Activated T-cell treated with anti-CD3 and anti-CD28 coated beads, Interleukin-2, amount 50 U/mL, for 24 hours (primary cell): ENCODE measurements around the gene BEAN1.
A peak's percentile ranks its signal among the peaks of the same experiment; 100 is the strongest.

Source experiments
- DNase-seq: peaks from one replicate; pipeline ENCODE4 v3.0.0-alpha.2; 2020
- H3K27ac Mint-ChIP-seq: 2 replicates; pipeline ENCODE4 v1.8.0; 2020; ENCODE audit warnings: mild to moderate bottlenecking, mixed read lengths
- H3K27me3 Mint-ChIP-seq: 2 replicates; pipeline ENCODE4 v1.8.0; 2020; ENCODE audit warnings: mixed read lengths
- H3K36me3 Mint-ChIP-seq: 2 replicates; pipeline ENCODE4 v1.8.0; 2020; ENCODE audit warnings: low read depth, mixed read lengths
- H3K4me1 Mint-ChIP-seq: 2 replicates; pipeline ENCODE4 v1.8.0; 2020; ENCODE audit warnings: low read depth, mixed read lengths
- H3K4me3 Mint-ChIP-seq: 2 replicates; pipeline ENCODE4 v1.8.0; 2020; ENCODE audit warnings: mild to moderate bottlenecking, moderate library complexity, mixed read lengths
- H3K9me3 Mint-ChIP-seq: 2 replicates; pipeline ENCODE4 v1.8.0; 2020; ENCODE audit warnings: mixed read lengths

The BEAN1 gene

DNA sequence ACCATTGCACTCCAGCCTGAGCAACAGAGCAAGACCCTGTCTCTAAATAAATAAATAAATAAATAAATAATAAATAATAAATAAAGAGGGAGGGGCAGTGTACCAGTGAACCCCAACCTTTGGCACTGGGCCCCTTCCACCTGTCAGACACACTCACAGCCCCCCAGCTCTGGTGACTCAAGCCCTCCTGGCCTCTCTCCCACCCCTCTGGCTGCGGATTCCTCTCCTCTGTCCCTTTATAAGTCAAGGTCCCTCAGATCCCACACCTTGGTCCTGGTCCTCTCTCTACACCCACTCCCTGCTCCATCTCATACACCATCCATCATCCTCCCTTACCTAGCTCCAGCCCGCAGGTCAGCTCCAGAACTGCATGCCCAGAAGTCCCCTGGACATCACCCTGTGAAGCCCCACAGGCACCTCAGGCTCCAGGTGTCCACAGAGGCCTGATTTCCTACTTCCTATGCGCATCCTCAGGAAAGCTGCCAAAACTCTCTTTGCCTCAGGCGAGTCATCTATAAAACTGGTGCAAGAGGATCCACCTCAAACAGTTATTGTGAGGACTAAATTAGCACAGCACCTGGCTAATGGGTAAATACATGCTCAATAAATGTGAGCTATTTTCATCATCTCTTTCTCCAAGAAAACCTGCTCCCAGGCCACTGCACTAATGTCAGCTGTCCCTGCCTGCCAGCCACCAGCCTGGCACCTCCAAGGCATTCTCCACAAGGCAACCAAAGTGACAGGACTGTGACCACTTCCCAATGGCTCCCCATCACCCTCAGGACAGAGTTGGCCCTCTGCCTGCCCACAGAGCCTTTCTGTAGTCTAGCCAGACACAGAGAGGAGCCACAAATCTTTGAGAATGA is 46.8 kb downstream of the BEAN1 start:
- Mint-ChIP-seq H3K36me3 (no peaks in the 10 kb centered on the region), H3K27ac (peak overlapping the region; percentile 6), H3K4me3 (no peak overlapping the region), H3K4me1 (peaks cover 22% of the 10 kb centered on the region), H3K27me3 (peaks cover 4% of the 10 kb centered on the region), H3K9me3 (no peaks in the 10 kb centered on the region)
- DNase-seq: no peak

DNA sequence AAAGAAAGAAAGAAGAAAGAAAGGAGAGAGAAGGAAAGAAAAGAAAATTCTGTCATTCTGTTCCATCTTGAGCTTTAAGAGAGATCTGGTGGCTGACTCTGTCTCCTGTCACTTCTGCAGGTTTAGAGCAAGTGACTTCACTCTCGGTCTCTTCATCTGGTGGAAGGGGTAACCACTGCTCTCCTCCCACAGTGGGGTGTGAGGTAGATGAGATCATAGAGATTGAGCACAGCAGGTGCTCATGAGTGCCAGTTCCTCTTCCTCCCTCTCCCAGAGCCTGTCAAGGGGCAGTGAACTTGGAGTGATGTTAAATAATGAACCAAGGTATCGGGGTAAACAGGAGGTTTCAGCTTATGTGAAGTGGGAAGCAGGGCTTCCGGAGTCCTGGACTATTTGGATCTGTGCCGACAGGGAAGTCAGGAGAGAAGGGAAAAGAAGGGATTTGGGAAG is 47.7 kb downstream of the BEAN1 start:
- DNase-seq: no peak
- peak overlapping the region; percentile 76 for H3K27ac Mint-ChIP-seq
- H3K27me3 Mint-ChIP-seq: no peaks in the 10 kb centered on the region
- no peaks in the 10 kb centered on the region for H3K9me3 Mint-ChIP-seq
- H3K4me1 Mint-ChIP-seq: peaks cover 25% of the 10 kb centered on the region
- no peak overlapping the region for H3K4me3 Mint-ChIP-seq
- H3K36me3 Mint-ChIP-seq: no peaks in the 10 kb centered on the region

DNA sequence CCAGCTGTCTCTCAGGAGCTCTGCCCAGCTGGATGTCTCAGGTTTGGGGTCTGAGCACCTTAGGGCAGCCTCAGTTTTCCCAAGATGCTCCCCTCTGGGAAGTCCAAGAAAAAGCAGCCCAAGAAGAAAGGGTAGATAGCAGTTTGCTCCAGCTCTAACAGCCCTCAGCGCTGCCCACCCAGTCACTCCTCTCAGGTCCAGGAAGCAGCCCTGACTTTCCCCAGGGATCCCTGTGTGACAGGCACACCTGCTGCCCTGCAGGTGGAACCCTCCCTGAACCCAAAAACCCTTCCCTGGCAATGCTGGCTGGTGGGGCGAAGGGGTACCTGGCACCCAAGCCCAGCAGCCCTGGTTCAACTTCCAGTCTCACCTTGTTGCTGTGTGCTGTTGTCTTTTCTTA is 48.1 kb downstream of the BEAN1 start:
- H3K4me1 Mint-ChIP-seq: peaks cover 25% of the 10 kb centered on the region
- H3K4me3 Mint-ChIP-seq: no peak overlapping the region
- H3K9me3 Mint-ChIP-seq: no peaks in the 10 kb centered on the region
- no peaks in the 10 kb centered on the region for H3K27me3 Mint-ChIP-seq
- peak overlapping the region; percentile 76 for H3K27ac Mint-ChIP-seq
- H3K36me3 Mint-ChIP-seq: no peaks in the 10 kb centered on the region
- no peak for DNase-seq

DNA sequence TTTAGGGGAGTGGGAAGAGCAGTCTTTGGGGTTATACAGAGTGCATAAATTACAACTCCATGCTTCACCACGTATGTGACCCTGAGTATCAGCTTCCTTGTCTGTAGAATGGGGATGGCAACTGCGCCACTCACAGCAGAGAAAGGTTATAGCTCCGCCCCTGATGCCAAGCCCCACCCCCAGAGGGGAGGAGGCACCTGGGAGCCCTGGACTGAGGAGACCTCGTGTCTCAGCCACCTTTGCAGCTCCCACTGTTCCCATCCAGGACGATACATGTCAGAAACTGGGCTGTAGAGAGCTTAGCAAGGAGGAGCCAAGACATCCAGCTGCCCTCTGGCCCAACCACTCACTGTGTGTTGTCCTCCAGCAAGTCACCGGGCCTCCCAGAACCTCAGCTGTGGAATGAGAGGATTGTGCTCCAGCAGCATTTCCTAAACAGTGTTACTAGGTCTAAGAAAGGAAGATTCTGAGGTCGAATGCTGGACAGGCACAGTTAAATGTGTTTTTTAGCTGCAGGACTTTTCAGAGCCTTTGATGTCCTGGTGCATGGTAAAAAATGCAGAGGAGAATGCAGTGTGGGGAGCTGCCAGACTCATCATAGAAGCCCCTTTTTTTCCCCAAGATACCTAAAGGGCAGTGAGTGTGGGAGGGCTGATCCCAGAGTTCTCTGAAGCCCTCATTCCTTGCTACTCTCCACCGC is 49.4 kb downstream of the BEAN1 start:
- no peak overlapping the region for H3K27ac Mint-ChIP-seq
- H3K4me1 Mint-ChIP-seq: peaks cover 25% of the 10 kb centered on the region
- no peak overlapping the region for H3K4me3 Mint-ChIP-seq
- DNase-seq: peak; percentile 72
- no peaks in the 10 kb centered on the region for H3K9me3 Mint-ChIP-seq
- H3K36me3 Mint-ChIP-seq: no peaks in the 10 kb centered on the region
- H3K27me3 Mint-ChIP-seq: no peaks in the 10 kb centered on the region

DNA sequence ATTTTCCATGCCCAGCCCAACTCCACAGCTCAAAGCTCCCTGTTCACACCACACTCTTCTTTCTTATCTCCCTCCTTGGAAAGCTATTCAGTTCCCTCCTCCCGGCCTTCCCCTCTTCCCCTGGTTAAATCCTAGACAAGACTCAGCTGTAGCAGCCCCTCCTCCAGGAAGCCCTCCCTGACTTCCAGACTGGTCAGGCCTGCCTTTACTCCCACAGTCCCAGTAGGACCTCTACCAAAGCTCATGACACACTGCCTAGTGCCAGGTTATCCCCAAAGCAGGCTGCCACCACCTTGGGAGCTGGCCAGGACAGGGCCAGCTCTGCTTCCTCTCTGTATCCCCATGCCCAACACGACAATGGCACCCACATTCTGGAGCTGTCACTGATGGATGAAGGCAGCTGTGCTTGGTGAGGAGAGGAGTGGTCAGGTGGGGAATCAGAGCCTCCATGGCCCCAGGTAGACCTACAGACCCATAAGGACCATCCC is 50.0 kb downstream of the BEAN1 start:
- H3K4me3 Mint-ChIP-seq: no peak overlapping the region
- H3K4me1 Mint-ChIP-seq: peaks cover 25% of the 10 kb centered on the region
- no peaks in the 10 kb centered on the region for H3K36me3 Mint-ChIP-seq
- peak overlapping the region; percentile 13 for H3K27ac Mint-ChIP-seq
- no peak for DNase-seq
- no peaks in the 10 kb centered on the region for H3K9me3 Mint-ChIP-seq
- no peaks in the 10 kb centered on the region for H3K27me3 Mint-ChIP-seq

DNA sequence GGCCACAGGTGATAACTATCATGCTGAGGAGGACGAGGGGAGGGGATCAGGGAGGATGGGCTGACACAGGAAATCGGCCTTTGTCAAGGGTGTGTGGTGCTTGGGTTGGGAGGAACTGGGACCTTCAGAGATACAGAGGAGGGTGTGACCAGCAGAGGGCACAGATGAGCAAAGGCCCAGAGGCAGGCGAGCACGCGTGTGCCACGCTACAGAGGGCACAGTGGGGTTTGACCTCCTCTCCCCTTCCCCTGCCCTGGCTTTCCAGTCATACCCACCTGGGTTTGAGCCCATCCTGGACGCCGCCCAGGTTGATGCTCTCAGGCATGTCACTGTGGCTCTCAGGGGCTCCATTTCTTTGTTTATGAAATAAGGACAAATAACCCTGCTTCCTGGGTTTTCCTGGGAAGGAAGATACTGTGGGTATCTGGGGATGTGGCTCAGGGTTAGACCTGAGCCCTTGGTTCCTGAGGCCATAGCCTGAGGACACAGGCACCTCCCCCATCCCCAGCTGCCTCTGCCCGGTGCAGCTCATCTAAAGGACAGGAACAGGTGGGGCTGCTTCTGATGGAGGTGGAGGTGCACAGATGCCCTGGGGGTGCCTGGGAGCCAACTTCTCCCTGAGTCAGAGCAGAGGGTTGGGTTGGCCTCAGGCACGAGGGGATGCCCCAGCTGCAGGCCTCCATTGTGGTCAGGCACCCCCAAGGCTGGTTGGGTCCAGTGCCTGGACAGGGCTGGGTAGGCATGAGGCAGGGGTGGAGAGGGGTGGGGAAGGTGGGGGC is 51.8 kb downstream of the BEAN1 start:
- peak; percentile 85 for DNase-seq
- peak overlapping the region; percentile 68 for H3K27ac Mint-ChIP-seq
- no peaks in the 10 kb centered on the region for H3K27me3 Mint-ChIP-seq
- no peak overlapping the region for H3K4me3 Mint-ChIP-seq
- H3K36me3 Mint-ChIP-seq: no peaks in the 10 kb centered on the region
- no peaks in the 10 kb centered on the region for H3K9me3 Mint-ChIP-seq
- peaks cover 35% of the 10 kb centered on the region for H3K4me1 Mint-ChIP-seq

DNA sequence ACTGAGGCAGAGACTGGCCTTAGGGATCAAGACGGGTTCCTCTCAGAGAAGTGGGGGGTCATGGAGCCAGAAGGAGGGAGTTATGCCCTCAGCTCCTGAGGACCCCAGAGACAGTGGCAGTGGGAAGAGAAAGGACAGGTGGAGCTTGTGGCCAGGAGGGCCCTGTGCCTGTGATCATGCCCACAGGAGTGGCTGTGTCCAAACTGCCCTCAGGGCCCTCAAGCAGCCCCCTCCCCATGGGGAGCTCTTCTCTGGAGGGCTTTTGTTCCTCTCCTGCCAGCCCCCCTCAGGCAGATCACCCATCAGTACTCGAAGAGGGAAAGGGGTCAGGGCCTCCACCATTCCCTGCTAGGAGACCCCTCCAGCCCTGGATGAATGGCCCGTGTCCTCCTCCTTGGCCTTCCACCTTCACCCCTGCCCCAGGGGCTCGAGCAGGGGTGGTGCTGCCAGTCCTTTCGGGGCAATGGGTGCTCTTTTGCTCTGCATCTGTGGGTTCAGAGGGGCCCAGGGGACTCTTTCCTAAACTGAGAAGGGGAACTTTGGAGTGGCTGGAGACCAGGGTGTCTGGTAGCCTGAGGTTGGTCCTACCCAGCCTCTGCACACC is 52.7 kb downstream of the BEAN1 start:
- Mint-ChIP-seq H3K4me3 (no peak overlapping the region), H3K4me1 (peaks cover 31% of the 10 kb centered on the region), H3K36me3 (no peaks in the 10 kb centered on the region), H3K9me3 (no peaks in the 10 kb centered on the region), H3K27ac (no peak overlapping the region), H3K27me3 (no peaks in the 10 kb centered on the region)
- no peak for DNase-seq

DNA sequence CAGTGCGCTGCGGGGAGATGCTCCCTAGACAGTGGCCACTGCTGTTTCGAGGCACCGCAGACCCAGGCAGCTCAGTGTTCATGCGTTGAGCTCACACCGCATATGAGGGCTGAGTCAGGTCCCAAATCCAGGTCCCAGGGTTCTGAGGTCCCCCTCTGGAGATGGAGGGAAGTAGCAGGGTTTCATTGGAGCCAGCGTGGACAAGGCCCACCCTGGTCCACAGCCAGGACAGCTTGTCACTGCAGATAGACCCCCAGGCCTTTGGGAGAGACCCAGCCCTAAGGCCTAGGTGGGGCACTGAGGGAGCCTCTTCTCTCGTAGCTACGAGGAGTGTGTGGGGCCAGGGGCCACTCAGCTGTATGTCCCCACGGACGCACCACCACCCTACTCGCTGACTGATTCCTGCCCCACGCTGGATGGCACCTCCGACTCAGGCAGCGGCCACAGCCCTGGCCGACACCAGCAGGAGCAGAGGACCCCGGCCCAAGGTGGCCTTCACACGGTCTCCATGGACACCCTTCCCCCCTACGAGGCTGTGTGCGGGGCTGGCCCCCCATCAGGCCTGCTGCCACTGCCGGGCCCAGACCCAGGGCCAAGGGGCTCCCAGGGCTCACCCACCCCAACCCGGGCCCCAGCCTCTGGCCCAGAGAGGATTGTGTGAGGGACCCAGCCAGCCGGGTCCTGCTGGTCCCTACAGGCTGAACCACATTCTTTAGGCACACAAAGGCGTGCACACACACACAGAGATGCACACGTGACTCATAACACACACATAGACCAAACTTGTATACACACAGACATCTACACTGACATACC is 53.4 kb downstream of the BEAN1 start:
- Mint-ChIP-seq H3K4me1 (peaks cover 24% of the 10 kb centered on the region), H3K9me3 (no peaks in the 10 kb centered on the region), H3K27ac (no peak overlapping the region), H3K36me3 (no peaks in the 10 kb centered on the region), H3K27me3 (no peaks in the 10 kb centered on the region), H3K4me3 (no peak overlapping the region)
- no peak for DNase-seq

DNA sequence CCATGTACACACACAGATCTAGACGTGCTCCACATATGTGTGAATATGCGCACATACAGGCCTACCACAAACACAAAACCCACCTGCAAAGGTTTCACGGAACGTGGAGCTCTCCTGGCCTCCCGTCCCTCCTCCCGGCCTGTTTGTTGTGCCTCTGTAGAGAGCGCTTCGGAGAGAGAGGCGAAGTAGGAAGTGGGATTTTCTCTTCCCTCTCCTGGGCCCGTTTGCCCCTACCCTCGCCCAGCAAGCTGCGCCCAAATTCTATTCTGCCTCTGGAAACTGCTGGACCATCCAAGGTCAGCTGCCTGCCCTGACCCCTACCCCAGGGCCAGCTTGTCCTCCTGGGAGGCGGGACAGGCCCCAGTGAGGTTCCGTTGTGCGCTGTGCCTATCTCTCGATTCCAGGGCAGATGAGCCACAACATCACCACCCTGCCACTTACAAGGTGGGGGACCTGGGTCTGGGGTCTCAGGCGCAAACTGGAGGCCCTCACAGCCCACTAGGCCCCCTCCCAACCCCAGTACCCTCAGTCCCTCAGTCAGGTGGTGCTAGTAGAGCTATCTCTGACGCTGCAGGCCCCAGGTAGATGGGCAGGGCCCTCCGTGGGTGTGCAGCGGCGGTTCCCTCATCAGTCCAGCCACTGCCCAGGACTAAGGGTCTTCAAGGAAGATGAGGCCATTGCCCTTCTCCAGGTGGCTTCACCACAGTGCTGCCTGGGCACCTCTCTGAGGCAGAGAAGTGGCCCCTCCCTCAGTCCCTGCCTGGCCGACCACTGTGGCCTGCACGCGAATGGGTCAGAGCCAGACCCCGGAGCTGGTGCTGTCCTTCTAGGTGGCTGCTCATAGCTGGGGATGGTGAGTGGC is 54.2 kb downstream of the BEAN1 start:
- no peaks in the 10 kb centered on the region for H3K27me3 Mint-ChIP-seq
- H3K36me3 Mint-ChIP-seq: no peaks in the 10 kb centered on the region
- H3K4me1 Mint-ChIP-seq: peaks cover 23% of the 10 kb centered on the region
- no peaks in the 10 kb centered on the region for H3K9me3 Mint-ChIP-seq
- H3K27ac Mint-ChIP-seq: no peak overlapping the region
- no peak for DNase-seq
- no peak overlapping the region for H3K4me3 Mint-ChIP-seq

DNA sequence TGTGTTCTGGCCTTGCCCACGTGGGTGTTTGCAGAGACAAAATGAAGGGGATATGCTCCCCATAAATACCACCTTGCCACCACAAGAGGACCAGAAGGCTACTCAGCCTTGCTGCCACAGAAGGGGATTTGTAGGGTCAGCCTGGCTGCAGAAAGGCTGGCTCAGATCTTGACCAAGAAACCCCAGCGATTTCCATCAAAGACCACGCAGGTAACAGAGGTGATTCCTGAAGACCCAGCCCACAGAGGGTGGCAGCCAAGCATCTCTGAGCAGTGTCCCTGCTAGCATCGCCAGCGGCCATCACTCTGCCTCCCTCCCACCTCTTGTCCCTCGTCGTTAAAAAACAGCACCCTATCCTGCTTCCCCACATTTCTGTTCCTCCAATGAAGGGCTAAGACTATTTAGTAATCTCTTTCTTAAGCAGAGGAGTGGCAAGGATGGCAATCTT is 54.9 kb downstream of the BEAN1 start:
- no peak for DNase-seq
- Mint-ChIP-seq H3K9me3 (no peaks in the 10 kb centered on the region), H3K4me3 (no peak overlapping the region), H3K4me1 (peaks cover 23% of the 10 kb centered on the region), H3K36me3 (no peaks in the 10 kb centered on the region), H3K27me3 (no peaks in the 10 kb centered on the region), H3K27ac (peak overlapping the region; percentile 47)

DNA sequence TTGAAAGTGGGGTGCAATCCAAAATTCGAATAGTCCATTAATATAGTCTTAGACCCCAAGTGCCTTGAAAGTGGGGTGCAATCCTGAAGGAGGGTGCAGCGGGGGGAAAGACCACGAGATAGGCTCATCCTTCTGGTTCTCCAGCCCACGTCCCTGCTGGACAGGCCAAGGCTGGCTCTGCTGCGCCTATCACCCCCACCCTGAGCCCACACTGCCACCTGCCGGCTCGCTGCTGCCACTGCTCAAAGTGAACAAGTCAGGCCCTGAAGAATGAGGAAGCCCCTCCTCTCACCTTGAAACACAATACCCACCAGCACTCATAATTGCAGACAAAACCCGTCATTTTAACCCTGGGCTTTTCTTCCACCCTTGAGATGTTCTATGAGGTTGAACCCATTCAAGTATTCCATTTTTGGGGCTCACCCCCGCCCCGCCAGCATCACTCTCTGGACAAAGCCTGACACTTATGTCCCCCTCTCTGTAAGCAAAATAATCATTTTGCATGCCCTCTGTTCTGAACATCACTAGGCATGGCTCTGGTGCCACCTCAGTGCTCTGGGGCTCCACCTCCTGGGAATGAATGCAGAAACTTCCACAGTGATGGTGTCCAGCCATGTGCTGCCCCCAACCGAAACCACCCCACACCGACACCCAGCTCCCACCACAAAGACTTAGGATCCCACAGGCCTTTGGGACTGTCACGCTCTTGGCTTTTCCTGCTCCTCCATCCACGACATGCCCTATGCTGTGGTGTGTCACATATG is 56.8 kb downstream of the BEAN1 start:
- no peaks in the 10 kb centered on the region for H3K36me3 Mint-ChIP-seq
- no peak overlapping the region for H3K4me3 Mint-ChIP-seq
- no peaks in the 10 kb centered on the region for H3K27me3 Mint-ChIP-seq
- peaks cover 19% of the 10 kb centered on the region for H3K4me1 Mint-ChIP-seq
- H3K27ac Mint-ChIP-seq: peak overlapping the region; percentile 16
- no peaks in the 10 kb centered on the region for H3K9me3 Mint-ChIP-seq
- peak; percentile 82 for DNase-seq

DNA sequence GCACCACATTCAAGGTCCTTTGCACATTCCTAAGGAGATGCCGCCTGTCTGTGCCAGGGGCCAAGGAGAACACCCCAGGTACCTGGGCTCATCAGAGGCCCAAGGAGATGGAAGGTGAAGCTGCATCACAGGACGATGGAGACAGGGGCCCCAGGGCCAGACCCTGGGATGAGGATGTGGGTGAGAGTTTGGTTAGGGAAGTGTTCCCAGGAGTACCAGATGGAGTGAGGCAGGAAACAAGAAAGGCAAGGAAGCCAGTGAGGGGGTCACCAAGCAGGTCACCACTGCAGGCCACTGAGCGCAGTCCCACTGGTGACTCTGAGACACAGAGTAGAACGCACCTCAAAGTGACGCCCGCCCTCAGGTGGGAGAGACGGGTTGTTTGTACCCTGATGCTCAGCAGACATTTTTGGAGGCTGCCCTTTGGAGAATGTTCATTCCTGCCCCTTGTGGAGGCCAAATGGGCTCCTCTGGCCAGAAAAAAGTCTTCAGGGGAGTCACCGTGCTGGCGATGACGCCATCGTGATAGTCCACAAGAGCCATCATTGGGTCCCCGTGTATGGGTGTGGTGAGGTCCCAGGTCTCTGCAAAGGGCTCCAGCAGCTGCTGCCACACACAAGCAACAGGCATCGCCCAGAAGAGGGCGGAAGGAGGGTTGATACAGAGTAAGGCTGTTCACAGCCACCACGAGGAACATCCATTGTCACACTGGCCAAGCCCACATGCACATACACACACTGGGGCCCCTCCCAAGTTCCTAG is 57.5 kb downstream of the BEAN1 start:
- no peaks in the 10 kb centered on the region for H3K27me3 Mint-ChIP-seq
- H3K4me1 Mint-ChIP-seq: peaks cover 15% of the 10 kb centered on the region
- no peaks in the 10 kb centered on the region for H3K9me3 Mint-ChIP-seq
- H3K27ac Mint-ChIP-seq: no peak overlapping the region
- no peaks in the 10 kb centered on the region for H3K36me3 Mint-ChIP-seq
- H3K4me3 Mint-ChIP-seq: no peak overlapping the region
- no peak for DNase-seq
